GM19452 (cell line): Measurements from ENCODE around the gene KCNK5.

ENCODE experiments used
- ATAC-seq: cut with Tn5 transposase; IDR thresholded peaks from one replicate; pipeline ENCODE4 v1.9.1; 2021; ENCODE audit not compliant: unreplicated experiment

Gene KCNK5

DNA sequence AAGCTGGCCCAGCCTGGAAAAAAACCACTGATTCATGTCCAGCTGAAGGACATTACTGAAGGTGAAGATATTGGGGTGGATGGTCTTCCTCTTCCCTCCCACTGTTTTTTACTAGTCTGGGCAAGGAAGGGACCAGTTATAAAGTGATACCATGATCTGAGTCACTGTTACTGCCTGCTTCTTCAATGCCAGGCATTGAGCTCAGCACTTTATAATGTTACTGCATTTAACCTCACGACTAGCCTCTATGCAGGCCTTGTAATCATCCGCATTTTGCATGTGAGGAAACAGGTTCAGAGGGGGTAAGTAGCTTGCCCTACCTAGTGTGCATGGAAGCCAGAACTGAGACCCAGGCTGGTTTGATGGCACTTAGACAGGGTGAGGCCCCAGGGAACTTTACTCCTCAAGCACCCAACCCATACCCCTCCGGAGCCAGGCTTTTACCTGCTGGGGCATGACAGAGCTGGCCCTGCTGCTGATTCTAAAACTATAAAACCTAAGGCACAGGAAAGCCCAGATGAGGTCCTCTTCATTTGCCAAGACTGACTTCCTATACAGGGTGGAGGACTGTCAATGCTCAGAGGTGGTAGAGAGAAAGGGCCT is 11.0 kb upstream of the KCNK5 start:
- ATAC-seq = no peak

DNA sequence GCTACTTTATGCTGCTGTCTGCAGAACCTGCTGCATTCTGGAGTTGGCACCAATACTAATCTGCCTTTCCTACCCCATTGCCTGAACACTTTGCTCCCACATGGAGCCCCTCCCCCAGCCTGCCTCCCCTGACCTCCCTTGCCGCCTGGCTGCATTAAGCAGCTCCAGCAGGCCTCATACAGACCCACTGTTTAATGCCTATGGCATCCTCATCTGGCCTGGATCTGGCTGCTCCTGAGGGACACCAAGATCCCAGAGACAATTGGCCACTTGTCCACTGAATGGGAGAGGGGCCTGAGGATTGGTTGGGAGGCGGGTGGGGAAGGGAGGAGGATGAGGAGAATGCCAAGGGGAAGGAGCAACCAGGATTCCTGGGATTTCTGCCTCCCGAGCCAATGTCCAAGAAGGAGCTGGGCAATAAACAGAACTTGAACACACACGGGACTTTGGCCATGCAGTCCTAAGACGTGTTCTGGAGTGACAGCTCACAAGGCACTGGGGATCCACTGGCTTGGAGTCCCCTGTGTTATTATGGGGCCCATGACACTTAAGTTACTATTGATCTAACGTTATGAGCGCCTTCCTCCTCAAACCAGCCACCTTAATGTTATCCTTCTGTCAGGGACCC is 10.4 kb upstream of the KCNK5 start:
- ATAC-seq = no peak

DNA sequence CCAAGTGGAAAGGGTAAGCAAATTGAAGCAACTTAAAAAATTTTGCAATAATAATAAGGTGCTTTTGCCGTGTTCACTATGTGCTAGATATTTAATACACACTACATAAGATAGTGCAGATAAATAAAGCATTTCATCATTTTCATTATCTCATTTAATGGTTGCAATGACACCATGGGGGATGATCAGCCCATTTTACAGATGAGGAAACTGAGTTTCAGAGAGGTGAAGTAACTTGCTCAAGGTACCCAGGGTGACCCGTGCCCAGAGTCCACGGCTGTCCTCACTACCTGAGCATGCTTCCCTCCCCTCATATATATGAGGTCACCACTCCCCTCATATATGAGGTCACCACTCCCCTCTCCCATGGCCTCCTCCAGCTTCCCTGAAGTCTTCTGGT is 7.5 kb upstream of the KCNK5 start:
- ATAC-seq = no peak

DNA sequence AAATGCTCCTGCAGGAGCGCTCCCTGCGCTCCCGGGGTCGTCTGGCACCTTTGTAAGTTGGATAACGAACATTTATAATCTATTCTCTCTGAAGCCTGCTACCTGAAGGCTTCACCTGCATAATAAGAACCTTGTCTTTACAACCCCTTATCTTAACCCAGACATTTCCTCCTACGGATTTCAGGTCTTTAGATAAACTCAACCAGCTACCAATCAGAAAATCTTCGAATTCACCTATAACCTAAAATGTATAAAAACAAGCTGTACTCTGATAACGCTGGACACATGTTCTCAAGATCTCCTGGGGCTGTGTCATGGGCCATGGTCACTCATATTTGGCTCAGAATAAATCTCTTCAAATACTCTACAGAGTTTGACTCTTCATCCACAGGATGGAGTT is 4.1 kb upstream of the KCNK5 start:
- ATAC-seq = no peak

DNA sequence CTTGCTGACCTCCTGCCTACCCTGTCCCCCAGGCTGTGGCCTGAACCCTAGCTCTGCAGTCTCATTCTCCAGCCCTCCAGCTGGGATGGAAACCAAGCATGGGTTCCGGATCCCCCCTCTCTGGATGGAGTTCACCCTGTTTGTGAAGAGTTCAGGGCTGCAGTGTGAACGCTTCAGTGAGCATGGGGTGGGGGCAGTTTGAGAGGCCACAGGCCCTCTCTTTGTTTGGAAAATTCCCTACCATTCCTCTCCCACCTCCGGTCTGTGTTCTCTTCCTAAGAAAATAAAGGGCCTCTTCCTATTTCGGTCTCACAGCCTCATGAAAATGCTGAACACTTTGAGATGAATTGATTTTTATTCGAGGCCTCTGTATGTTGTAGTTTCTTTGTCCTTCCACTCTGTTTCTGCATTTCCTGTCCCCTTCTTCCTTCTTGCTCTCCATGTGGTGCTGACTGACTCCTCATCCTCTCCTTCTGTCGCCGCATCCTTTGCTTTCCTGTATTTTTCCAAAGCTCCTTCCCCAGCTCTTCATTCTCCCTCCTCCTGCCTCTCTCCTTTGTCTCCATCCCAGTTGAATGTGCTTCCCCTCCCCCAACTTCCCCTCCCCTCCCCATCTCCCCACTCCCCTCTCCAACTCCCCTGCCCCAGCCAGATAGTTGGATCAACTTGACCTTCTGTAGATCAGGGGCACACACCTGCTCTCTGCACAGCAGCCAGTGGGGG is 2.4 kb upstream of the KCNK5 start:
- ATAC-seq = no peak

DNA sequence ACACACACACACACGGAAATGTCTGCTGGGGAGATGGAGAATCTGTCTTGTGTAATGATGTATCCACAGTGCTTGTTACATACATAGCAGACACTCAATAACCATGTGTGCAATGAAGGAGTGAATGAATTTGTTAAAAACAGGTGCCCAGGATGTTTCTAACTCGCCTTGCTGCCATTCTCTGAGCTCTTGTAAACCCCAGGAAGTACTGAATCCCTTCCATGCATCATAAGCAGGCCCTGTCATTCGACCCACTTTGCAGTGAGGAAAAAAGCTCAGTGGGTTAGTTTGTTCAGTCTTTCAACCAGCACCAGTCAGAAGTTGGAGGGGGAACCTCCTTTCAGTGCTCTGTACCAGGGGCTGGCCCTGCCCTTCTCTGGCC is 1.4 kb upstream of the KCNK5 start:
- ATAC-seq = no peak

DNA sequence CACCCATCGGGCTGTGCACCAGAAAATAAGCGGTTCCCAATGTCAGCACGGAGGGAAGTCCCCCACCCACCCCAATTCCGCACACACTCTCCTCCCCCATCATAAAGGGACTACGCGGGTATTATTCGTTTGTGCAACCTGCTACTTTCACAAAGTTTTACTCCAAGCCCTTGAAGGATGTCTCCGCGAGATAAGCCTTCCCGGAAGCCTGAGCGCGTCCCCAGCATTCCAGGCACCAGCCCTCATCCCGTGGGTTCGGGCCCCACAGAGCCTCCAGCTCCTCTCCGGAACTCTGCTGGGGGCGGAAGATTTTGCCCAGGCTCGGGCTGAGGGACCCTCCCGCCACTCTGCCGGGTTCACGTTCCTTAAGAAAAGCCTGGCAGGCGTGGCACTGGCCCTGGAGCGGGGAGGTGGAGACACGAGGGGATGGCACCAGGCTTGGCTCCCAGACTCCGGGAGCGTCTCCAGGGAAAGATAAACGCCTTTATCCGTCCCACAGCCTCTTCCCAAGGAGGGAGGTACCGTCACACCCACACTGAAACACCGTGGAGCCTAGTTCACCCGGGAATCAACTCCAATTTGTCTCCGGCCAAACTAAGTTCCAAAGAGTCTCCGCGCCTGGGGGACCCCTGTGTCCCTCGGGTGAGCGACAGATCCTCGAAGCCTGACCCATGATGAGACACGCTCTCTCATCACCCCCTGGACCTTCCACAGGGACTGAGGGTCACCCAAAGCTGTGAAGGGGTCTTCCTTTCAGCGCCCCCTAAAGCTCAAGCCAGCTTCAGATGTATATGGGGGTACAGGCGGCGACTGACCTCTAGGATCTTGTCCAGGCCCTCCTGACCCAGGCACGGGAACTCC is 934 bp downstream of the KCNK5 start:
- no peak for ATAC-seq

DNA sequence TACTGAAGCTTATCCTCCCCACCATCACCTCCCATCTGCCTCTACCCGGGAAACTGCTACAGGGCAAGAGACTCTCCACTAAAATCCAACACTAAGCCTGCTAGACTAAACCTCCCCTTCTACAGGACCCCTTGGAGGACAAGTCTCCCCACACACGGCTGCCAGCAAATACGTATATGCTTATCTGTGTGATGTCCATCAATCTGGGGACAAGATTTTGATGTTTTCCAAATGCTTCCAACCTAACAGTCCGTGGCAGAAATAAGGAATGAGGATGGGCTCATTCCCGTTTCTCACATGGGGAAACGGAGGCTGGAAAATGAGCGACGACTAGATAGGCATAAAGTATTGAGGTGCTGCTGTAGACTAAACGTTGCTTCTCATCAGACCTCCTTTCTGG is 1.8 kb downstream of the KCNK5 start:
- ATAC-seq = no peak

DNA sequence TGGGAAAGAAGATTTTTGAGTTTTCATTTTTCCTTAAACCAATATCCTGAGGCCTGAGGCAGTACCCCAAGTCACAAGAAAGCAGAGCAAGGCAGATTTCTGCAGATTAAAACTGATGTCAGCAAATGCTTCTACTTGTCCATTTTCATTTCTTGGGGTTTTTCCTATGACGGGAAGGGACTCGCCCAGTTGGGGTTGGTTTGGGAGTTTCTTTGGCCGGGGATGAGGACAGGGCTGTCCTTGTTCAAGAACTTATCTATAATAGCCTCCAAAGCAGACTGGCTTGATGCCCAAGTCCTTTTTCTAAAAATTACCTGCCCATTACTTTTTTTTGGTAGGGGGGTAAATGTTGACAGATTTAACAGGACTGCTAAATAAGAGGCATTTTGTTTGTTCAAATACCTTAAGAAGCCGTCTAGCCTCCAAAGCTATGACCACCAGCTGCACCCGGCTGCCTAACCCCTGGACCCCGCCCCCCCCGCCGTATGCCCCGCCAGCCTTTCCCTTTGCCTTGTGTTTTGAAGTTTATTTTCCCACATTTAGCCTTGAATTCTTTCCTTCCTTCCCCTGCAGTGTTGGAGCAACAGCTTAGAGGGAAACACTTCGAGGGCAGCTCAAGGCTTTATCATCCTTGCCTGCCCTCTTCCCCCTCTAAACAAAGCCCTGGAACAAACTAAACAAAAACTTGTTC is 2.5 kb downstream of the KCNK5 start:
- ATAC-seq = no peak

DNA sequence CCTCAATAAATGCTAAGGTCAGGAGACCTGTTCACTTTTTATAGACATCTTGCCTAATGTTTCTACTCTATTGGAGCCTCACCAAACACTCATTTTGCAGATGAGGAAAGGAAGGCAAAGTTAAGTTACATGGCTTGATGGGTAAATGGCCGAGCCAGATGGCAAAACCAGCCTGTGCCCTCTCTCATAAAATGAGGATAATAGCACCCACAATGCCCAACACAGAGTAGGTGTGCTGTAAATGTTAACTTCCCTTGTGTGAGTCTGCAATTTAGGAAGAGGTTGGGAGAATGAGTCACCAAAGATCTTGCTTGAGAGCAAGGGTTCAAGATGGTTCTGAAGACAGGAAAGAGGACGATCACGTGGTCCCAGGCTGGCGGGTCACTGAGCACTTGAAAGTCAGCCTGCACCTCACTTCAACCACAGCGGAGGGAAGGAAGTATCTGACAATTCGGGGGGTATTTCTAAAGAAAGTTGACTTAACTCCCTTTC is 3.3 kb downstream of the KCNK5 start:
- no peak for ATAC-seq

DNA sequence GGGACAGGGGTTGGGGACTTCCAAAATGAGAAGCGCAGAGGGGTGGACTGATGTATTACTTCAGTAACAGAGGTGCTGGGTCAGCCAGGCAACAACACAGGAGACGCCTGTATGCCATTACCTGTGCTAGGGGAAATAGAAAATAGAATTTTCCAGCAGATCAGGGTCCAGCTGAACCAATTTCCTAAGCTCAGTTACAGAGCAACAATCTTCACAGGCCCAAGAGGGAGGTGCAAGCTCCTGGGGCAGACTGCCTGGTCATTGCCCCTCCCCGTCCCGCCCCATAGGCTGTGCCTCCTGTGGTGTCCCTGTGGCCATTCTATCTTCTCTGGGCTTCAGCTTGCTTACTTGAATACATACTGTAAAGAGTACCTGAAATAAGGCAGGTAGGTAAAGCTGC is 3.7 kb downstream of the KCNK5 start:
- no peak for ATAC-seq

DNA sequence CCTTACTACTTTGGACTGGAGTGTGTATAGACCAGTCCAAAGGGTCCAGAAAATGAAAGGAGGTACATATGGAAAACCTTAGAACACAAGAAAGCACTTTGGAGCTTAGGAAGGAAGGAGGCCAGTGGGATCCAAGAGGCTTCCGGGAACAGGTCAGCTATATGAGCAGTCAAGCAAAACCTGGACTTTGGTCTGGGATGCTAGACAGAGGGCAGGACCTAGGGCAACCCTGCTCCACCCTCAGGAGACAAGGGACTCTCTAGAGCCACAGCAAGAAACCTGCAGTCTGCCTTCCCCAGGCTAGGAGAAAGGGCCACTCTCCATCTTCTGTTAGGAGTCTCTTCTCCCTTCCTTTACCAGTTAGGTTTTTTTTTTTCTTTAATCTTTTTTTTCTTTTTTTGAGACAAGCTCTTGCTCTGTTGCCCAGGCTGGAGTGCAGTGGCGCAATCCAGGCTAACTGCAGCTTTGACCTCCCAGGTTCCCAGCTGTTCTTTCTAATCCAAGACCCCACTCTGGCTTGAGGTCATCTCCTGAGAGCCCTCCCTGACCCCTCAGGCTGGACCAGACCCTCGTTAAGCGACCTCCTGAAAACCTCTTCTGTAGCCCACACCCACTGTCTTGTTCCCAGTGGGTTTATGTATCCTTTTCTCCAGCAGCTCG is 4.6 kb downstream of the KCNK5 start:
- no peak for ATAC-seq

DNA sequence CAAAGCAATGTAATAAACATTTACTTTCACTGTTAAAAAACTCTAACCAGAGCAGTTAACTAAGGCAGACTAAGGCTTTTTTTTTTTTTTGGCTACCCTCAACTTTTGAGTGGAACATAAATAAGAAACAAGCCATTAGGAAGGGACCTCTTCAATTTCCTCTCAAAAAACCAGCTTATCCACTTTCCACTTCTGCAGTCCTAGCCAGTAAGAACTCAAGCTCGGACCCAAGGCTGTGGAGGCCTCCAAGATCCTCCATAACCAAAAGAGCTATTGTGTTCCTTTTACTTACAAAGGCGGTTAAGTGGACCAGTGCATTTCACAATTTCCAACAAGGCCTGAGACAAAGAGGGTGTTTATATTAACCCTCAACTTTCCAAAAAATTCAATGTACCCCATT is 5.3 kb downstream of the KCNK5 start:
- ATAC-seq = no peak

DNA sequence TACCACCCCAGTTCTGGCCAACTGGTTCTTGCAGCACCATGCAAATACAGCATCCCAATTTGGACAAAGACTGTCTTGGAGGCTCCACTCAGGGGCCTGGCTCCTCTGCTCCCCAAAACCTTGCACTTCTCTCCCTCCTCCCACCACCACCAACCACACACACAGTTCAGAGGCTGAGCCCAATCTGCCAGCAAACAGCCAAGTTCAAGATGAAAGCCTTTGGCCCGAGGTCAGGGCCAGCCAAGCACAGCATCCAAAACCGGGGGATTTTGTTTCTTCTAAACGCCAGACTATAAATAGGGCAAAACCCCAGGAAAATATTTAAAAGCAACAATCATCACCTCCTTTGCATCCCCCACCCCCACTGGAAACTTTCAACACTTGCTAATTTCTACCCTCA is 5.7 kb downstream of the KCNK5 start:
- ATAC-seq = no peak

DNA sequence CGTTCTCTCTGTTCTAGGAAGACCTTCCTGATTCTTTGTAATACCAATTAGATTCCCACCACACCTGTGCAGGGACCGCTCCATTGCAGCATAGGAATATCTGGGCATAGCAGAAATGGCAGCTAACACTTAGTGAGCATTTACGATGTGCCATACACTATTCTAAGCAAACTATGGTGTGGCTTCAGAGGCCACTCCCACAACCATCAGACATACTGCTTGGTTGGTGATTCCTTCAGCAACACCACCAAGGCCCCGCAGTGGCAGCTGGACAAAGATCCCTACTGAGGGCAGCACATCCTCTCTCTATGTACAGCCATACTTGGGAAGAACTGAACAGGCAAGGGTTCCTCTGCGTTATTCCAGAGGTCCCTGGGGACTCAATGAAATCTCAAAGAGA is 6.2 kb downstream of the KCNK5 start:
- ATAC-seq = no peak

DNA sequence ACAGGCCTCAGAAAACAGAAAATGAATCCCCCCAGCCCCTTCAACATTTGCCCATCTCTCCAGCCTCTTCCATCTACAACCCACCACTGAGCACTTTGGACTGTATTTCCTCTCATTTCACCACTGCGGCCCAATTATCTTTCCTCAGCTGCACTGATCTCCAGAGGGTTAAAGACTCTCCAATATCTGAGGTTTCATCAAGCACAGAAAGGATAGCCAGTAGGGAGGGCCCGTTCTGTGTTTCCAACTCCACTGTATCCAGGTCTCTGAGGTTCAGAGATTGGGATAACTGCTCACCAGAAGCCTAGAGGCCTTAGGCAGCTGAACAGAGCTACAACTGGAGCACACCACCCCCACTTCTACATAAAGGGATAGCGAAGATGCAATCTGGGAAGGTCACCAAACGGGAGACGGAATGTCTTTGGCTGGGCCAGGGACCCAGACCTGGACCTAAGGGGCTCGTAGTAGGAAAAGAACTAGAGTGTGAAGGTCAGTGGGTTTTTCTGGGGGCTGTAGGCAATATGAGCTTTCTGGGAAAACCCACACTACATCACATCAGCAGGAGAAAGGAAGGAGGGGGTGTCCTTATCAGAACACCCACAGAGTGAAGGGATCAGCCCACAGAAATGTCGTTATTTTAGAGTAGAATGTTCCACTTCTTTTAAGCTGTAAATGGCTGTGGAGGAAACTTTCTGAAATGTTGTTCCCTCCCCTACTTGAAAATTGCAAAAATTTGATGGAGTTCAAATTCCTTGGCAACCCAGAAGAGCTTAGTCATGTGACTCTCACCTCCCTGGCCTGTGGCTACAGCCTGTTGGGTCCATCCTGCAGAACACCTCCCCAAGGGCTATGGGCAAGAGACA is 7.3 kb downstream of the KCNK5 start:
- ATAC-seq = no peak

DNA sequence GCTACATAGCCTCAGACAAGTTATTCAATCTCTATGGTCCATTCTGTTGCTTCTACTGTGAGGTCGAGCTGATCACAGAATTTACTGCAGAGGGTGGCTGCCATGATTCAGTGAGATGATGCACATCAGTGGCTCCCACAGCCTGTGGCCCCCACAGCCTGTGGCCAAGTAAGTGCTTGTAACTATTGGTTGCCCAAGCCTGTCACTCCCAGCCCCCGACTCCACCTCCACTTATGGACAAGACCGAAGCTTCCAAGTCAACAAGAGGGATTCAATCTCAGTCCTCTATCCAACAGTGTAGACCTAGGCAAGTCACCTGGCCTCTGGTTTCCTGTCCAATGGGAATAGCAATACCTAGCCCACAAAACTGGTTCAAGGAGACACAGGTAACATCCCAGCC is 8.2 kb downstream of the KCNK5 start:
- no peak for ATAC-seq

DNA sequence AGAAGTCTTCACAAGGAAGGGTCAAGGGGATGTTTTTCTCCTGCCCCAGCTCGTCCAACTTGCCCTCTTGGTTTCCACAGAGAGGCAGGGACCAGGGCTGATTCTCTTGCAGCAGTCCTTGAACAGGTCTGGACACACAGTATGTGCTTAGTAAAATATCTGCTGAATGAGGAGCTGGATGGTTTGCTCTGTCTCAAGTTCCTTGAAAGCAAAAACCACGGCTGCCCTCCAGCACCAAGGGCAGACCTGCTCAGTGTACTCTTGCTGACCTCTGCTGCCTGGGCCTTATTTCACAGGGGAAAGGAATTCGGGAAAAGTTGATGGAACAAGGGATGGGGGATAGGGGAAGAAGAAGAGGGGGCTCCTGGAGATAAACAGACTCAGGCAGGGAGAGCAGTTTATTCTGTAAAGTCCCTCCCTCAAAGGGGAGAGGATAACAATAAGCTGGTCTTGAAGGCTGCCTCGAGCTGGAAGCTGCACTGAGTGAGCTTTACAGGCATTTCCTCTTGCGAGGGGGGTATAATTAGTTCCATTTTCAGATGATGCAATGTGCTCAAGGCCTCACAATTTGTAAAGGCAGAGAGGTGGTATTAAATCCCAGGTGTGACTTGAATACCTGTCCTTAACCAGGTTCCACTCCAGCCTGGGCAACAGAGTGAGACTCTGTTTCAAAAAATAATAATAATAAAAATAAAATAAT is 10.3 kb downstream of the KCNK5 start:
- no peak for ATAC-seq
